ENCODE measurements around the gene PALD1.

GRCh38 chr10:70571636-70572439 lies 93.3 kb downstream of the PALD1 start:
- TF ChIP-seq MXI1 (IDR thresholded peaks at IDR 0.05; ENCODE audit: borderline replicate concordance, low read depth, low read length) (no peak), RFX5 (IDR thresholded peaks at IDR 0.05; ENCODE audit: low read depth, low read length) (no peak), CTCF (conservative IDR thresholded peaks at IDR 0.05; ENCODE audit: low read depth, low read length) (no peak), NFE2L2 (IDR thresholded peaks at IDR 0.05; ENCODE audit: low read depth, low read length) (no peak), POLR2A (IDR thresholded peaks at IDR 0.05; ENCODE audit: low read depth, low read length) (no peak), USF2 (IDR thresholded peaks at IDR 0.05; ENCODE audit: low read depth, low read length) (no peak), FOS (IDR thresholded peaks at IDR 0.05; ENCODE audit: low read depth, low read length) (no peak), CEBPB (IDR thresholded peaks at IDR 0.05; ENCODE audit: low read depth, low read length) (no peak), SMC3 (IDR thresholded peaks at IDR 0.05; ENCODE audit: low read depth, low read length) (no peak)

Data from IMR-90 (cell line).